DND-41 (cell line): ENCODE results near the gene CYB5B.

Experiments used
- ATAC-seq: fragments of 200-7000 bp; cut with Tn5 transposase; 3 replicates; pipeline ENCODE4 v1.9.1; 2021; ENCODE audit warnings: low read depth; ENCODE audit not compliant: insufficient read depth
- DNase-seq: peaks from one replicate; pipeline ENCODE4 v3.0.0-alpha.2; 2020
- H2AFZ ChIP-seq: 2 replicates; pipeline ENCODE4 v1.6.0; 2012; ENCODE audit warnings: low read depth, low read length
- H3K27ac ChIP-seq: 2 replicates; pipeline ENCODE4 v1.5.1; 2012; ENCODE audit warnings: low read length, inconsistent platforms
- H3K27me3 ChIP-seq: fragments of 200-600 bp; sonication (generic); 2 replicates; pipeline ENCODE4 v1.6.0; 2012; ENCODE audit warnings: low read length, mild to moderate bottlenecking, inconsistent platforms; ENCODE audit not compliant: insufficient read depth, poor library complexity
- H3K36me3 ChIP-seq: 2 replicates; pipeline ENCODE4 v1.5.1; 2012; ENCODE audit warnings: low read length, inconsistent platforms; ENCODE audit not compliant: insufficient read depth
- H3K4me1 ChIP-seq: 2 replicates; pipeline ENCODE4 v1.5.1; 2012; ENCODE audit warnings: mild to moderate bottlenecking, low read length; ENCODE audit not compliant: insufficient read depth
- H3K4me2 ChIP-seq: 2 replicates; pipeline ENCODE4 v1.6.0; 2012; ENCODE audit warnings: mild to moderate bottlenecking, moderate library complexity, low read length, inconsistent platforms; ENCODE audit not compliant: insufficient read depth
- H3K4me3 ChIP-seq, 2 experiments: fragments of 200-600 bp in 1 of 2; shearing (Covaris generic) in 1 of 2; 2 replicates each; pipeline ENCODE4 v1.5.1; 2012 to 2016; ENCODE audit warnings: inconsistent platforms in 2 of 2, low read length in 2 of 2, mild to moderate bottlenecking in 2 of 2, low read depth in 1 of 2, moderate library complexity in 1 of 2
- H3K79me2 ChIP-seq: 2 replicates; pipeline ENCODE4 v1.6.0; 2012; ENCODE audit warnings: low read length, inconsistent platforms; ENCODE audit not compliant: insufficient read depth
- H3K9ac ChIP-seq: 2 replicates; pipeline ENCODE4 v1.6.0; 2012; ENCODE audit warnings: low read depth, mild to moderate bottlenecking, inconsistent platforms, low read length, moderate library complexity
- H3K9me3 ChIP-seq: 2 replicates; pipeline ENCODE4 v1.5.1; 2012; ENCODE audit warnings: low read length, moderate library complexity, mild to moderate bottlenecking, inconsistent platforms; ENCODE audit not compliant: insufficient read depth, severe bottlenecking
- H4K20me1 ChIP-seq: 2 replicates; pipeline ENCODE4 v1.6.0; 2012; ENCODE audit warnings: low read length; ENCODE audit not compliant: insufficient read depth
- CTCF ChIP-seq: IDR thresholded peaks from 2 replicates; pipeline ENCODE4 v1.5.1; 2012; ENCODE audit warnings: borderline replicate concordance, low read length, moderate library complexity, mild to moderate bottlenecking; ENCODE audit not compliant: poor library complexity, severe bottlenecking; ENCODE audit errors: extremely low read depth
- EZH2 ChIP-seq: IDR thresholded peaks from 3 replicates; pipeline ENCODE4 v1.6.1; 2012; ENCODE audit warnings: borderline replicate concordance, low read depth, mild to moderate bottlenecking, moderate library complexity, low read length, inconsistent platforms; ENCODE audit not compliant: severe bottlenecking

CYB5B gene

GRCh38 chr16:69478685-69479084 lies 54.3 kb downstream of the CYB5B start:
- no peak overlapping the region for H3K9ac ChIP-seq
- no peak for TF ChIP-seq CTCF
- no peak for TF ChIP-seq EZH2
- H2AFZ ChIP-seq, result no peak overlapping the region
- H3K4me2 ChIP-seq, result no peak overlapping the region
- no peaks in the 10 kb centered on the region for H3K9me3 ChIP-seq
- H3K4me3 ChIP-seq, result no peak overlapping the region
- H3K27me3 ChIP-seq, result no peaks in the 10 kb centered on the region
- no peak overlapping the region for H3K27ac ChIP-seq
- no peaks in the 10 kb centered on the region for H4K20me1 ChIP-seq
- no peaks in the 10 kb centered on the region for H3K79me2 ChIP-seq
- ATAC-seq (no peak), DNase-seq (no peak)
- no peaks in the 10 kb centered on the region for H3K4me1 ChIP-seq
- no peaks in the 10 kb centered on the region for H3K36me3 ChIP-seq

GRCh38 chr16:69479775-69480174 lies 55.4 kb downstream of the CYB5B start:
- TF ChIP-seq EZH2, result no peak
- no peak for TF ChIP-seq CTCF
- no peak overlapping the region for H2AFZ ChIP-seq
- ATAC-seq, result no peak

DNA sequence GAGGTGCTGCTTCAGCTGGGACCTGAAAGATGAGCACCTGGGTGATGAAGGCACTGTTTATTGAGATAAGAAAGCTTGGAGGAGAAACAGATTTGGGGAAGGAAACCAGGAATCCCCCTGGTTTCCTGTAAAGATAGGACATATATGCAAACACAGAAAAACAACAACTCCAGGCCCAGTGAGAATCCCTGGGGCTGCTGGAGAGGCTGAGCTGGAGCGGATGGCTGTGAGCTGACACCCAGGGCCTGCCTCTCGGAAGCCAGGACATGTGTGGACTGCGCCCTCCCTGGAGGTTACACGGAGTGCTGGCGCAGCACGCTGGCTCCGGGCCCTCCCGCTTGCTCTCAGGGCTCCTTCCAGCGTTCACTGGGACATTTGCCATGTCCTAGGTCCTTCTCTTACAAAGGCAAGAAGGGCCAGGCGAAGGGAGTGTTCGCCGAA lies 57.5 kb downstream of the CYB5B start:
- no peaks in the 10 kb centered on the region for H3K27me3 ChIP-seq
- no peaks in the 10 kb centered on the region for H3K79me2 ChIP-seq
- DNase-seq, result no peak
- no peak overlapping the region for H3K4me3 ChIP-seq
- H4K20me1 ChIP-seq, result no peaks in the 10 kb centered on the region
- no peak overlapping the region for H3K4me2 ChIP-seq
- H3K9me3 ChIP-seq, result no peaks in the 10 kb centered on the region
- TF ChIP-seq EZH2 (no peak), CTCF (no peak)
- no peaks in the 10 kb centered on the region for H3K4me1 ChIP-seq
- no peaks in the 10 kb centered on the region for H3K36me3 ChIP-seq
- no peak overlapping the region for H3K9ac ChIP-seq
- no peak for ATAC-seq
- no peak overlapping the region for H3K27ac ChIP-seq
- no peak overlapping the region for H2AFZ ChIP-seq

More at GRCh38 chr16:69479775-69480174, 55.4 kb downstream of the CYB5B start:
- Histone ChIP-seq H4K20me1 (no peaks in the 10 kb centered on the region), H3K27ac (no peak overlapping the region), H3K4me3 (no peak overlapping the region), H3K9me3 (no peaks in the 10 kb centered on the region), H3K4me1 (no peaks in the 10 kb centered on the region), H3K36me3 (no peaks in the 10 kb centered on the region), H3K9ac (no peak overlapping the region), H3K79me2 (no peaks in the 10 kb centered on the region), H3K4me2 (no peak overlapping the region), H3K27me3 (no peaks in the 10 kb centered on the region)
- DNase-seq, result no peak
